K562 (cell line): Measurements from ENCODE around the gene STK33.

Experiments used
- CTCF ChIP-seq, 3 experiments: IDR thresholded peaks in 2 of 3; conservative IDR thresholded peaks in 1 of 3; 2 replicates each; pipeline ENCODE4 v1.5.1; 2011 to 2012; ENCODE audit warnings: low read length in 3 of 3, mild to moderate bottlenecking in 3 of 3, control low read depth in 2 of 3, improper control_type of control experiment in 1 of 3, inconsistent platforms in 1 of 3, low read depth in 1 of 3, mixed read lengths in 1 of 3, moderate library complexity in 1 of 3; ENCODE audit not compliant: insufficient read depth in 2 of 3
- E2F1 ChIP-seq: sonication (generic); formaldehyde crosslinking; IDR thresholded peaks from 2 replicates; pipeline ENCODE4 v1.8.1; 2023; ENCODE audit warnings: mild to moderate bottlenecking, missing genetic modification reagents, moderate library complexity
- ETV6 ChIP-seq, 3 experiments: fragments of 150-350 bp in 1 of 3; sonication (generic) in 1 of 3; formaldehyde crosslinking in 1 of 3; IDR thresholded peaks; 2 replicates each; pipeline versions ENCODE4 v1.6.1 to v1.8.0; 2014 to 2022; ENCODE audit warnings: borderline replicate concordance in 2 of 3, low read depth in 2 of 3, antibody characterized with exemption in 1 of 3, low read length in 1 of 3, mild to moderate bottlenecking in 1 of 3, missing genetic modification reagents in 1 of 3
- HIVEP1 ChIP-seq: fragments of 250-450 bp; sonication (Bioruptor Pico); IDR thresholded peaks from 2 replicates; pipeline ENCODE4 v1.4.0; 2020; ENCODE audit warnings: mild to moderate bottlenecking
- POLR2A ChIP-seq: fragments of 450-650 bp; conservative IDR thresholded peaks from 2 replicates; pipeline ENCODE4 v1.6.1; 2016
- TGIF2 ChIP-seq: sonication (generic); formaldehyde crosslinking; IDR thresholded peaks from 2 replicates; pipeline ENCODE4 v1.8.1; 2022; ENCODE audit warnings: mild to moderate bottlenecking, missing genetic modification reagents, moderate library complexity
- ZNF12 ChIP-seq: sonication (generic); formaldehyde crosslinking; IDR thresholded peaks from 2 replicates; pipeline ENCODE4 v1.4.0; 2020; ENCODE audit warnings: mild to moderate bottlenecking, missing genetic modification reagents
- ZNF740 ChIP-seq, 3 experiments: fragments of 200-800 bp in 1 of 3; sonication (Bioruptor generic) in 1 of 3; sonication (generic) in 1 of 3; formaldehyde crosslinking in 1 of 3; IDR thresholded peaks; 2 replicates each; pipeline versions ENCODE4 v1.6.1 to v1.8.0; 2016 to 2022; ENCODE audit warnings: mild to moderate bottlenecking in 2 of 3, missing compliant biosample characterization in 2 of 3, missing genetic modification characterization in 2 of 3, missing genetic modification reagents in 1 of 3

GRCh38 chr11:8372641-8373381, 221.2 kb downstream of the STK33 start:
- TF ChIP-seq HIVEP1 (CRISPR knock-in tag) (no peak), ZNF12 (no peak), ZNF740 (CRISPR knock-in tag; IDR thresholded peaks at IDR 0.05) (no peak), ZNF740 (tag; IDR thresholded peaks at IDR 0.05) (no peak), CTCF (IDR thresholded peaks at IDR 0.05 in 2 of 3, conservative IDR thresholded peaks at IDR 0.05 in 1 of 3; ENCODE audit: insufficient read depth in 2 of 3, low read depth in 1 of 3, low read length in 3 of 3) (no peak), ETV6 (IDR thresholded peaks at IDR 0.05; ENCODE audit: borderline replicate concordance in 1 of 2, low read depth in 2 of 2, low read length in 1 of 2) (no peak), ETV6 (CRISPR knock-in tag; IDR thresholded peaks at IDR 0.05; ENCODE audit: borderline replicate concordance) (no peak), TGIF2 (CRISPR knock-in tag) (no peak), E2F1 (no peak), POLR2A (no peak)
